Heart right ventricle (tissue), 16 donors: ENCODE data around the gene ELMO3. TPM values are rescaled to one million over a fixed set of nuclear protein-coding genes. Genes with fewer than 3 reads are reported as not detected.
A peak's percentile ranks its signal among the peaks of the same experiment; 100 is the strongest.

Experiments
- ATAC-seq, 8 donors: fragments of 200-7000 bp; cut with Tn5 transposase; one replicate each; pipeline ENCODE4 v1.9.1; 2020; ENCODE audit warnings: mild to moderate bottlenecking in 8 of 8, moderate library complexity in 8 of 8, moderate number of reproducible peaks in 1 of 8
- DNase-seq, 2 donors: peaks; one replicate each; pipeline ENCODE4 v3.0.0-alpha.2; 2020
- H3K27ac ChIP-seq, 10 donors: fragments of 200-600 bp; sonication (generic) in 2 of 10; one replicate each; pipeline versions ENCODE4 v1.5.0 to v1.8.0; 2020 to 2022; ENCODE audit warnings: mild to moderate bottlenecking in 3 of 10
- H3K27me3 ChIP-seq, 7 donors: fragments of 200-600 bp; one replicate each; pipeline ENCODE4 v1.8.0; 2021 to 2022; ENCODE audit warnings: mild to moderate bottlenecking in 2 of 7
- H3K36me3 ChIP-seq, 9 donors: fragments of 200-600 bp; sonication (generic) in 1 of 9; one replicate each; pipeline versions ENCODE4 v1.5.0 to v1.8.0; 2020 to 2022; ENCODE audit warnings: mild to moderate bottlenecking in 2 of 9
- H3K4me1 ChIP-seq, 9 donors: fragments of 200-600 bp; sonication (generic) in 1 of 9; one replicate each; pipeline versions ENCODE4 v1.5.0 to v1.8.0; 2020 to 2022; ENCODE audit warnings: mild to moderate bottlenecking in 4 of 9
- H3K4me3 ChIP-seq, 10 donors: fragments of 200-600 bp; sonication (generic) in 2 of 10; one replicate each; pipeline versions ENCODE4 v1.5.0 to v1.8.0; 2020 to 2022; ENCODE audit warnings: mild to moderate bottlenecking in 7 of 10, moderate library complexity in 2 of 10
- H3K9me3 ChIP-seq, 11 donors: fragments of 200-600 bp in 10 of 11; sonication (generic) in 2 of 11; one replicate each; pipeline versions ENCODE4 v1.5.0 to v1.8.0; 2013 to 2022; ENCODE audit warnings: mild to moderate bottlenecking in 2 of 11, control low read depth in 1 of 11, moderate library complexity in 1 of 11
- CTCF ChIP-seq, 9 donors: fragments of 200-600 bp; sonication (generic) in 2 of 9; IDR thresholded peaks; one replicate each; pipeline versions ENCODE4 v1.5.0 to v1.8.0; 2021 to 2022; ENCODE audit warnings: antibody characterized with exemption in 9 of 9, mild to moderate bottlenecking in 5 of 9, moderate library complexity in 1 of 9
- WGBS, 2 donors: extraction: QIAGEN DNeasy Blood & Tissue Kit; methylation state at CpG; one replicate each; pipeline ENCODE4 v1.1.7; 2013; ENCODE audit warnings: inconsistent platforms in 1 of 2; 5-methylcytosine and 5-hydroxymethylcytosine counted together
- intact Hi-C, 10 donors: fragments of 100-400 bp; cut with DNase I; formaldehyde crosslinking; loops; one replicate each; pipeline versions ENCODE4 v1.11.1 to v1.14.2; 2022
- polyA plus RNA-seq, 2 donors: library from polyadenylated mRNA; stranded (reverse); fragments of 200-250 nt; gene quantifications; one replicate each; pipeline ENCODE4 v1.2.3, GENCODE V29; 2013
- total RNA-seq, 10 donors: library from RNA; stranded (reverse); fragmentation: NEBNext Ultra II Directional in 3 of 10; extraction: Animal tissue kit (Norgen Biotek cat#: 25700) in 3 of 10; gene quantifications; one replicate each; pipeline versions ENCODE4 v1.2.1 to v1.2.4, GENCODE V29; 2021 to 2023
- donor health status: Arrhythmogenic right ventricular cardiomyopathy.
- donor health status: ischemic (EF 13 %, LVEDD 7.1; RV severe dilation, severe dysfunction).
- donor health status: healthy with polysubstance abuse.
- donor health status: DM: no; HTN: yes; CAD: no.
- donor health status: DM: no; HTN: no; CAD: no.
- donor health status: ischemic (EF 25% LVEDD 6.9; RV normal size, moderate dysfunction).
- donor health status: ischemic (EF 25% LVEDD 5.7; RV mildly dilated, moderate dysfunction).
- donor health status: healthy.
- donor health status: DM: yes; HTN: yes; CAD: no.
- donor health status: Ischemic cardiomyopathy.
- donor health status: ischemic (EF 35%, LVEDD 5.7; RV mildly dilated, moderate dysfunction).
- donor health status: nonischemic (EF 11% LVEDD 7.7; RV severe dilation, severe dysfunction).
- donor health status: DM: yes; HTN: yes; CAD: no.
- donor health status: PGD.
- donor health status: ischemic (EF 29% LVEDD 5.4; RV normal size, mild dysfunction).
- donor health status: nonischemic (EF 23%, LVEDD 6.1; RV moderate dilation, normal function).

ELMO3 gene
- total and polyA plus RNA-seq, 12 donors: 0.19 to 1.9 (median 0.46) TPM

GRCh38 chr16:67188323-67188722 lies 10.6 kb upstream of the ELMO3 start:
- no peak for TF ChIP-seq CTCF (IDR thresholded peaks at IDR 0.05)
- Histone ChIP-seq H3K27me3 (peaks cover 0 to 3% (median 0%) of the 10 kb centered on the region in 7 donors), H3K4me3 (no peak overlapping the region), H3K36me3 (peaks cover 0 to 4% (median 0%) of the 10 kb centered on the region in 9 donors), H3K27ac (no peak overlapping the region), H3K9me3 (no peaks in the 10 kb centered on the region), H3K4me1 (peaks cover 26 to 51% (median 43%) of the 10 kb centered on the region in 9 donors)
- DNase-seq: no peak
- WGBS, 2 donors: 71 to 88% methylated on average over 4 of the region's 4 CpGs
- intact Hi-C loops: loop anchor here in 6 of 10 donors (5.0 to 10.0 kb wide), 3 partner anchors 36 to 234 kb away; partner anchors contain the start of gene B3GNT9 (in 1 of the 6)
- ATAC-seq: no peak

DNA sequence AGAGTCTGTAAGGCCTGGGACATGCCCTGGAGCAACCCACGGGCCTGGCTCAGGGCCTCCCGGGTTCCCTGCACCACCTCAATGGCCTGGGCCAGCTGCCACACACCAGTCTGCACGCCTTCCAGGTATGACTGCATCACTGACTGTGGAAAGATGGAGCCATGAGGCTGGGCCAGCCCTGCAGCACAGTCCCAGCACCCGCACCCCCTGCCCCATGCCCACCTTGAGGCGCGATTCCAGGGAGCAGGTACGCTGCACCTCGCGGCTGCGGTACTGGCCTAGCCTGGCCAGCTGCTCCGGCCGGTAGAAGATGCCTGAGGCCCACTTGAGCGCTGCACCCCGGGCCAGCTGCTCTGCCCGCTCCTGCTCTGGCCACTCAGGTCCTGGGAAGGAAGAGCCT lies 10.1 kb upstream of the ELMO3 start:
- no peak for ATAC-seq
- WGBS, 2 donors: 94% methylated on average over 15 of the region's 15 CpGs
- DNase-seq: no peak

DNA sequence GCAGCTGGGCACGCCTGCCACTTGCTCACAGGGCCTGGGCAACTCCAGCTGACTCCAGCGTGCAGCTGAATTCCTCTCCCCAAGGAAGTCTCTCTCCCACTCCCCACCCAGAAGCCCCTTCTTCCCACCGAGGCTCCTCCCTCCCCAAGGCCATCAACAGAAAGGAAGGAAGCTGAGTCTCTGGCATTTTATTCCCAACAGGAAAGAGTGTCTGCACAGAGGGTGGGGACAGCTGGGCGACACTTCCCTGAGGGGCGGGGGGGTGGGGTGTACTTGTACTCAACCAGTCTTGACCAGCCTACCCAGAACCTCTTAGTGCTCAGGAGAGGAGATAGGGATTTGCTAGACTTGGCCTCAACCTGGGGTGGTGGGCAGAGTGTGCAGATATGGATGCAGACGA lies 8.9 kb upstream of the ELMO3 start, which contains the start of gene EXOC3L1:
Gene EXOC3L1, minus strand, starts transcription at position 96 of the 400 bp plus-strand sequence. CDS start 460 bp downstream, outside the sequence.
- H3K9me3 ChIP-seq: no peaks in the 10 kb centered on the region
- no peak for ATAC-seq
- intact Hi-C loops: loop anchor here in 4 of 10 donors (2.0 to 5.0 kb wide), 3 partner anchors 37 to 57 kb away; partner anchors contain the start of genes TMEM208 (in 3 of the 4), FHOD1 (in 1 of the 4) and SLC9A5 (in 1 of the 4)

More for the DNA sequence above, 10.1 kb upstream of the ELMO3 start:
- Histone ChIP-seq H3K4me1 (peaks cover 28 to 55% (median 47%) of the 10 kb centered on the region in 9 donors), H3K36me3 (peaks cover 0 to 9% (median 1%) of the 10 kb centered on the region in 9 donors), H3K27me3 (peaks cover 0 to 3% (median 0%) of the 10 kb centered on the region in 7 donors), H3K4me3 (no peak overlapping the region), H3K9me3 (no peaks in the 10 kb centered on the region), H3K27ac (no peak overlapping the region)
- intact Hi-C loops: loop anchor here in 6 of 10 donors (5.0 to 10.0 kb wide), 3 partner anchors 36 to 234 kb away; partner anchors contain the start of gene B3GNT9 (in 1 of the 6)
- no peak for TF ChIP-seq CTCF (IDR thresholded peaks at IDR 0.05)

More for the DNA sequence above, 8.9 kb upstream of the ELMO3 start, which contains the start of gene EXOC3L1:
- H3K4me1 ChIP-seq: peaks cover 21 to 56% (median 43%) of the 10 kb centered on the region in 9 donors
- peak within 1 kb of the TSS in 9 of 10 donors; percentile 5 to 45 (median 30) for H3K4me3 ChIP-seq
- 31 to 41% methylated on average over 6 of the region's 6 CpGs for WGBS, 2 donors
- peak within 1 kb of the TSS in 9 of 10 donors; percentile 31 to 72 (median 47) for H3K27ac ChIP-seq
- no peak for TF ChIP-seq CTCF (IDR thresholded peaks at IDR 0.05)
- H3K36me3 ChIP-seq: peaks cover 0 to 21% (median 13%) of the 10 kb centered on the region in 9 donors
- DNase-seq: no peak
- peaks cover 0 to 1% (median 0%) of the 10 kb centered on the region in 7 donors for H3K27me3 ChIP-seq
